ENCODE data around the gene SLC27A3. TPM values are rescaled to one million over a fixed set of nuclear protein-coding genes. Genes with fewer than 3 reads are reported as not detected.

SLC27A3 gene
- total RNA-seq, 1 experiment from 2014 or later = 5.0 TPM

DNA sequence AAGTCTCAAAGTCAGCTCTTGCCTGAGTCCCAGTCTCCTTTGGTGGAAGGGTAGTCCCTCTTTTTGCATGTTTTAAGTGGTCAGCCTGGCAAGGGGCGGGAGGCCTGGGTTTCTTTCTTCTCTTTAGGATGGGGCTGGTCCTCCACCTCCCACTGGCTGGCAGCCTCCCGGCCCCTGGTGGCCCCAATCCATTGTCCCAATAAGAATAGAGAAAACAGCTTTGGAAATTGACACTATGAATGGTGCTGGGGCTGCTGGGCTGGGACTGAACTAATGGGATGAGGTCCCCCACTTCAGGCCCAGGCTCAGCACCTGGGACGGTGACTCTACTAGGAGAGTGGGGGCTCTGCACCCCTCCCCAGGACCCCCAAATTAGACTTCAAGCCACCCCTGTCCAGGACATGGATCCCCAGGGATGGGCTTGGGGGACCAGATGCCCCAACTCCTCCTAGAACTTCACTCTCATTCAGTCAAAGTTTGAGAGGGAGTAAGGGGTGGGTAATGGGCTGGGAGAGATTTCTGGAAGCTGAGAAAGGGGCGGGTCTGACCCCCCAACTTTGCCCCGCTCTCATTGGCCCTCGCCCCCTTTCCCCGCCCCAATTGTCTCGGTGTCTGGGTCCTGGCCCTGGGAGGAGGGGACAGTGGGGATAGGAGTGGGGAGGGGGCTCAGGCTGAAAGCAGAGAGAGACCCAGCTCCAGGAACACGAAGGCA, 18.2 kb downstream of the SLC27A3 start:
- BruUV-seq (replicated peaks) = no TSS peak
- no peak for TF ChIP-seq EZH2 (IDR thresholded peaks at IDR 0.05; ENCODE audit: borderline replicate concordance, low read depth, low read length, poor library complexity, severe bottlenecking)
- no peak for TF ChIP-seq CTCF (conservative IDR thresholded peaks at IDR 0.05; ENCODE audit: low read depth, low read length)
- intact Hi-C loops (cut with micrococcal nuclease; ENCODE audit: unreplicated experiment) = no loop called here
- Histone ChIP-seq H3K4me1 (ENCODE audit: insufficient read depth, low read length, poor library complexity, severe bottlenecking) (no peaks in the 10 kb centered on the region), H3K4me3 (ENCODE audit: low read depth, low read length, poor library complexity, severe bottlenecking) (no peak overlapping the region), H3K9me3 (ENCODE audit: low read depth, low read length, poor library complexity, severe bottlenecking) (no peaks in the 10 kb centered on the region), H3K27me3 (replicated peaks; ENCODE audit: insufficient read depth, low read depth, low read length, poor library complexity) (no peaks in the 10 kb centered on the region), H3K36me3 (ENCODE audit: insufficient read depth, low read length, poor library complexity, severe bottlenecking) (no peaks in the 10 kb centered on the region), H3K27ac (ENCODE audit: low read depth, low read length, poor library complexity, severe bottlenecking) (no peak overlapping the region)
- POLR2A ChIA-PET (ENCODE audit: low non-redundant PET) = no interaction called here
- CTCF ChIA-PET = no interaction called here
- no peak for DNase-seq (ENCODE audit: low spot score)

DNA sequence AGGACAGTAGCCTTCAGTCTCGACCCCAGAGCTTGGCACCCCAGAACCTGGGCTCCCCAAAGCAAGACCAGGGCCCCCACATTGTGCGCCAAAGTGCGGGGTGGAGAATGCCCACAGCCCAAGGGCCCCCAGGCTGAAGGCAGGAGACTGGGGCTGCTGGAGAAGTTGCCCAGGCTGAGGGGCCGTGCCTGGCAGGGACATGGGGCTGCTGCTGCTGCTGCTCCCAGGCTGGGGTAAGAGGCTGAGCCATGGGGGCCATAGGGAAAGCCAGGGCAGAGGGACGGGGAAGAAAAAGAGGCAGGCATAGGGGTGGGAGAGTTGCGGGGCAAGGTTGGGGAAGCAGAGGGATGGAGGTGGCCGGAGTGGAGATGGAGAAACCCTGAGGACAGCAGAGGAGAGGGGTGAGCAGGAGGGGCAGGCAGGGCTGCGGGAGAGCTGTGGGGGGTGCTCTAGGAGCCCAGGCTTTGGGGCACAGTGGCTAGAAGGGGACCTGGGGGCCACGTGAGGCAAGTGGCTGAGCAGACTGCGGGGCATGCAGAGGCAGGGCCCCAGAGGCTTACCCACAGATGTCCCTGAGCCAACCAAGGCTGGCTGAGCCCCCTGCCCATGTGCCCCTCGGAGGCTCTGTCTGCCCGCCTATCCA, 18.9 kb downstream of the SLC27A3 start:
- intact Hi-C loops (cut with micrococcal nuclease; ENCODE audit: unreplicated experiment) = no loop called here
- POLR2A ChIA-PET (ENCODE audit: low non-redundant PET) = no interaction called here

DNA sequence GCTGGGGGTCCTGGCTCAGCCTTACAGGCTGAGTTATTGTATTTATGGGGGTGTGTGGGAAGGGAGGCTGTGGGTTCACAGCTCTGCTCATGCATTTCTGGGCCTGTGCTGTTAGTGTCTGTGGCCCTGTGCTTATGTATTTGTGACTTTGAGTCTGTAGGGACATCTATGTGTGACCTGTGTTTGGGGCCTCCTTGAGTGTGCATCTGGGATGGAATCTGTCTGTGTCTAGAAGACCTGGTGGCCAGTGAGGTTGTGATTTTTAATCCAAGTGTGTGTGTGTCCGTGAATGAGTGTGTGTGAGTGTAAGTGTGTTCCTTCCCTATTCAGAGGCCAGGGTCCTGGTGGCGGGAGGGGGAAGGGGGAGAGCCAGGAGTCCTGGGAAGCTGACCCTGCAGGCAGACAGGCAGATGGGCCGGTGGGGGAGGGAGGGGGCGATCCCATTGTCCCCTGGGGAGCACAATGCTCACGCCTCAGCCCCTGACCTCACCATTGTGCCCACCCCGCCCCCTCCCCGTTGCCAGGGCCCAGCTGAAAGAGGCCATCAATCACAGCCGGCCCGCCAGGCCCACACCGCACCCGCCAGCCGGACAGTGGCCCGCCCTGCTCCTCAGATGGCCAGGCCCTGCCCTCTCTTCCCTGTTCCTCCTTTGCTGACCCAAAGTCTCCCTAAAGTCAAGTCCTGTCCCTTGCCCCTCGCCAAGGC, 19.6 kb downstream of the SLC27A3 start:
- BruUV-seq (replicated peaks) = no TSS peak
- no peak overlapping the region for H3K4me3 ChIP-seq (ENCODE audit: low read depth, low read length, poor library complexity, severe bottlenecking)

More for the DNA sequence above, 18.9 kb downstream of the SLC27A3 start:
- no peak for DNase-seq (ENCODE audit: low spot score)
- no peak for TF ChIP-seq EZH2 (IDR thresholded peaks at IDR 0.05; ENCODE audit: borderline replicate concordance, low read depth, low read length, poor library complexity, severe bottlenecking)
- no peak for TF ChIP-seq CTCF (conservative IDR thresholded peaks at IDR 0.05; ENCODE audit: low read depth, low read length)
- no peaks in the 10 kb centered on the region for H3K27me3 ChIP-seq (replicated peaks; ENCODE audit: insufficient read depth, low read depth, low read length, poor library complexity)
- H3K4me3 ChIP-seq (ENCODE audit: low read depth, low read length, poor library complexity, severe bottlenecking) = no peak overlapping the region
- BruUV-seq (replicated peaks) = no TSS peak
- no peaks in the 10 kb centered on the region for H3K4me1 ChIP-seq (ENCODE audit: insufficient read depth, low read length, poor library complexity, severe bottlenecking)
- H3K27ac ChIP-seq (ENCODE audit: low read depth, low read length, poor library complexity, severe bottlenecking) = no peak overlapping the region
- no peaks in the 10 kb centered on the region for H3K36me3 ChIP-seq (ENCODE audit: insufficient read depth, low read length, poor library complexity, severe bottlenecking)
- CTCF ChIA-PET = no interaction called here
- H3K9me3 ChIP-seq (ENCODE audit: low read depth, low read length, poor library complexity, severe bottlenecking) = no peaks in the 10 kb centered on the region

More for the DNA sequence above, 19.6 kb downstream of the SLC27A3 start:
- H3K27ac ChIP-seq (ENCODE audit: low read depth, low read length, poor library complexity, severe bottlenecking) = no peak overlapping the region
- TF ChIP-seq CTCF (conservative IDR thresholded peaks at IDR 0.05; ENCODE audit: low read depth, low read length) = no peak
- no peak for TF ChIP-seq EZH2 (IDR thresholded peaks at IDR 0.05; ENCODE audit: borderline replicate concordance, low read depth, low read length, poor library complexity, severe bottlenecking)
- intact Hi-C loops (cut with micrococcal nuclease; ENCODE audit: unreplicated experiment) = no loop called here
- DNase-seq (ENCODE audit: low spot score) = no peak
- POLR2A ChIA-PET (ENCODE audit: low non-redundant PET) = no interaction called here
- no peaks in the 10 kb centered on the region for H3K27me3 ChIP-seq (replicated peaks; ENCODE audit: insufficient read depth, low read depth, low read length, poor library complexity)
- H3K36me3 ChIP-seq (ENCODE audit: insufficient read depth, low read length, poor library complexity, severe bottlenecking) = no peaks in the 10 kb centered on the region
- H3K4me1 ChIP-seq (ENCODE audit: insufficient read depth, low read length, poor library complexity, severe bottlenecking) = no peaks in the 10 kb centered on the region
- no peaks in the 10 kb centered on the region for H3K9me3 ChIP-seq (ENCODE audit: low read depth, low read length, poor library complexity, severe bottlenecking)
- CTCF ChIA-PET = no interaction called here

Measured in A673 (cell line).